ENCODE results near the gene ZNF587. TPM values are rescaled to one million over a fixed set of nuclear protein-coding genes. Genes with fewer than 3 reads are reported as not detected.
A peak's percentile ranks its signal among the peaks of the same experiment; 100 is the strongest.
"Not testable (repeated sequence)": the region's sequence is repeated elsewhere in the genome, so short reads cannot be mapped to it uniquely, and the experiment has no call there.

Gene ZNF587
- total RNA-seq, 1 donor from 2014 or later: 30.8 TPM

DNA sequence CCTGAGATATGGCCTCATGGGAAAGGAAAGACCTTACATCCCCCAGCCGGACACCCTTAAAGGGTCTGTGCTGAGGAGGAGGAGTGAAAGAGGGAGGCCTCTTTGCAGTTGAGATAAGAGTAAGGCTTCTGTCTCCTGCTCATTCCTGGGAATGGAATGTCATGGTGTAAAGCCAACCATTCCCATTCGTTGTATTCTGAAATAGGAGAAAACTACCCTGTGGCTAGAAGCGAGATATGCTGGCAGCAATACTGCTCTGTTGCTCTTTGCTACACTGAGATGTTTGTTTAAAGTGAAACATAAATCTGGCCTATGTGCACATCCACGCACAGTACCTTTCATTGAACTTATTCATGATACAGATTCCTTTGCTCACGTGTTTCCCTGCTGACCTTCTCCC lies 20.3 kb upstream of the ZNF587 start:
- Mint-ChIP-seq H3K27ac (ENCODE audit: unreplicated experiment) (peak overlapping the region; percentile 78), H3K9me3 (ENCODE audit: low read depth) (no peaks in the 10 kb centered on the region), H3K4me3 (ENCODE audit: unreplicated experiment) (peak overlapping the region; percentile 71), H3K4me1 (ENCODE audit: low read depth) (peaks cover 38% of the 10 kb centered on the region), H3K27me3 (ENCODE audit: low read depth) (no peaks in the 10 kb centered on the region), H3K36me3 (ENCODE audit: low read depth) (peaks cover 9% of the 10 kb centered on the region)
- TF ChIP-seq, protein P1, sequence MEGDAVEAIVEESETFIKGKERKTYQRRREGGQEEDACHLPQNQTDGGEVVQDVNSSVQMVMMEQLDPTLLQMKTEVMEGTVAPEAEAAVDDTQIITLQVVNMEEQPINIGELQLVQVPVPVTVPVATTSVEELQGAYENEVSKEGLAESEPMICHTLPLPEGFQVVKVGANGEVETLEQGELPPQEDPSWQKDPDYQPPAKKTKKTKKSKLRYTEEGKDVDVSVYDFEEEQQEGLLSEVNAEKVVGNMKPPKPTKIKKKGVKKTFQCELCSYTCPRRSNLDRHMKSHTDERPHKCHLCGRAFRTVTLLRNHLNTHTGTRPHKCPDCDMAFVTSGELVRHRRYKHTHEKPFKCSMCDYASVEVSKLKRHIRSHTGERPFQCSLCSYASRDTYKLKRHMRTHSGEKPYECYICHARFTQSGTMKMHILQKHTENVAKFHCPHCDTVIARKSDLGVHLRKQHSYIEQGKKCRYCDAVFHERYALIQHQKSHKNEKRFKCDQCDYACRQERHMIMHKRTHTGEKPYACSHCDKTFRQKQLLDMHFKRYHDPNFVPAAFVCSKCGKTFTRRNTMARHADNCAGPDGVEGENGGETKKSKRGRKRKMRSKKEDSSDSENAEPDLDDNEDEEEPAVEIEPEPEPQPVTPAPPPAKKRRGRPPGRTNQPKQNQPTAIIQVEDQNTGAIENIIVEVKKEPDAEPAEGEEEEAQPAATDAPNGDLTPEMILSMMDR (IDR thresholded peaks at IDR 0.05): no peak
- no peak for DNase-seq (ENCODE audit: low spot score)

DNA sequence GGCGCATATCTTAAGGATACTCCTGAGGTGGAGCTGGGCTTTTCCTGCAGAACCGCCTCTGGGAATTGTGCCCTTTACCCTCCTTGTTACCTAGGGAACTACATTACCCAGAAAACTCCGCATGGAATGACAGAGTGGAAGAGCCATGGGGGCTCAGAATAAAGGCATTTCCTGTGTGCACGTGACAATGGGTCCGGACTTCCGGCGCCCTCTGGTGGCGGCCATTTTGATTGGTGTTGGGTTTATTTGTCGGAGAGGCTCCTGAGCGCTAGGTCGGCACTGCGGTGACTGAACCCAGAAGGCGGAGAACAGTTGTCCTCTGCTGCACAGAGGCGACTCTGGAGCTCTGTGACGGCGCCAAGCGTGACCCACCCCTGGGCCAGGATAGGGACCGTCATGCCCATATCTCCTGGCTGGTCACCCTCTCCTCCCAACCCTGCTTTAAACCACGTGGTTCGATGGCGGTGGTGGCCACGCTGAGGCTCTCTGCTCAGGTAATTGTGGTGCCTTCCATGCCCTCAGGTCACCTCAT lies 19.5 kb upstream of the ZNF587 start, which contains the start of gene ZNF587B:
Gene ZNF587B (plus strand): TSS at position 229 of the 532 bp plus-strand sequence. CDS start 230 bp downstream, at position 459.
- DNase-seq (ENCODE audit: low spot score): no peak
- peak within 1 kb of the TSS; percentile 71 for H3K4me3 Mint-ChIP-seq (ENCODE audit: unreplicated experiment)
- H3K27me3 Mint-ChIP-seq (ENCODE audit: low read depth): no peaks in the 10 kb centered on the region
- TF ChIP-seq, protein P1 (IDR thresholded peaks at IDR 0.05): peak; percentile 78
- peaks cover 34% of the 10 kb centered on the region for H3K4me1 Mint-ChIP-seq (ENCODE audit: low read depth)
- peaks cover 6% of the 10 kb centered on the region for H3K36me3 Mint-ChIP-seq (ENCODE audit: low read depth)
- peak within 1 kb of the TSS; percentile 78 for H3K27ac Mint-ChIP-seq (ENCODE audit: unreplicated experiment)
- no peaks in the 10 kb centered on the region for H3K9me3 Mint-ChIP-seq (ENCODE audit: low read depth)

DNA sequence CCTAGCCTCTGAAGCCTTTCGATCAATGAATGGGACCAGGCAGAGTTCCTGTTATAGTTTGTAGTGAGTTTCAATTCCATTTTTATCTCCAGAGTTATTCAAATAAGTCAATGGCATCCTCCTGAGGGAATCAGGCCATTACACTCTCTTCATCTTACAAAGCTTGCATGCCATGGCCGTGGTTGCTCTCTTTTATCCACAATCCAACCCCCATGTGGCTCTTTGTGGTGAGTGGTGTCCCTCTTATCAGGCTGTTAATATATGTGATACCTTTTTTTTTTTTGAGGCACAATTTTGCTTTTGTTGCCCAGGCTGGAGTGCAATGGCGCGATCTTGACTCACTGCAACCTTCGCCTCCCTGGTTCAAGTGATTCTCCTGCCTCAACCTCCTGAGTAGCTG lies 12.7 kb upstream of the ZNF587 start:
- Mint-ChIP-seq H3K4me1 (ENCODE audit: low read depth) (peaks cover 15% of the 10 kb centered on the region), H3K36me3 (ENCODE audit: low read depth) (peaks cover 12% of the 10 kb centered on the region)
- not testable (repeated sequence) for H3K4me3 Mint-ChIP-seq (ENCODE audit: unreplicated experiment); H3K9me3 Mint-ChIP-seq (ENCODE audit: low read depth); H3K27me3 Mint-ChIP-seq (ENCODE audit: low read depth); DNase-seq (ENCODE audit: low spot score); H3K27ac Mint-ChIP-seq (ENCODE audit: unreplicated experiment)

DNA sequence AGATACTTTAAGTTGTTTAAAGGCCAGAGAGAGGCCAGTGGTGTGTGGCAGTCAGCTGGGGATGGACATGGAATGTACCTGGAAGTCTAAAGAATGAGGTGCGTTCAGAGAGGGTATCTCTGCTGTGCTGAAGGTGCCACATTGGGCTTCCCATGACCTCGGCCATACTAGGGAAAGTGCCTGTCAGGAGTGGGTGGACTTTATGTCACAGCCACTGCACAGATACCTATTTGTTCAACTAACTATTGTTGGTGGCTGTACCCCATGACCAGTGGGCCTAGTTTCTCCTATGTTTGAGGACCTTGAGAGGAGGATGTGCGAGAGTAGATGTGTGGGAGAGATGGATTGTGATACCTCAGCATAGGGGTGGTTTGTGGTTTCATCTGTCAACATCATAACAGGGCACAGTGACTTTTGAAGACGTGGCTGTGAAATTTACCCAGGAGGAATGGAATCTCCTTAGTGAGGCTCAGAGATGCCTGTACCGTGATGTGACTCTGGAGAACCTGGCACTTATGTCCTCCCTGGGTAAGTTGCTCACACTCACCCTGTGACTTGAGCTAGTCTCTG lies 11.0 kb upstream of the ZNF587 start:
- H3K27me3 Mint-ChIP-seq (ENCODE audit: low read depth); DNase-seq (ENCODE audit: low spot score); H3K9me3 Mint-ChIP-seq (ENCODE audit: low read depth); H3K4me3 Mint-ChIP-seq (ENCODE audit: unreplicated experiment): not testable (repeated sequence)
- peaks cover 13% of the 10 kb centered on the region for H3K4me1 Mint-ChIP-seq (ENCODE audit: low read depth)
- H3K36me3 Mint-ChIP-seq (ENCODE audit: low read depth): peaks cover 15% of the 10 kb centered on the region
- H3K27ac Mint-ChIP-seq (ENCODE audit: unreplicated experiment): peak overlapping the region; percentile 51

DNA sequence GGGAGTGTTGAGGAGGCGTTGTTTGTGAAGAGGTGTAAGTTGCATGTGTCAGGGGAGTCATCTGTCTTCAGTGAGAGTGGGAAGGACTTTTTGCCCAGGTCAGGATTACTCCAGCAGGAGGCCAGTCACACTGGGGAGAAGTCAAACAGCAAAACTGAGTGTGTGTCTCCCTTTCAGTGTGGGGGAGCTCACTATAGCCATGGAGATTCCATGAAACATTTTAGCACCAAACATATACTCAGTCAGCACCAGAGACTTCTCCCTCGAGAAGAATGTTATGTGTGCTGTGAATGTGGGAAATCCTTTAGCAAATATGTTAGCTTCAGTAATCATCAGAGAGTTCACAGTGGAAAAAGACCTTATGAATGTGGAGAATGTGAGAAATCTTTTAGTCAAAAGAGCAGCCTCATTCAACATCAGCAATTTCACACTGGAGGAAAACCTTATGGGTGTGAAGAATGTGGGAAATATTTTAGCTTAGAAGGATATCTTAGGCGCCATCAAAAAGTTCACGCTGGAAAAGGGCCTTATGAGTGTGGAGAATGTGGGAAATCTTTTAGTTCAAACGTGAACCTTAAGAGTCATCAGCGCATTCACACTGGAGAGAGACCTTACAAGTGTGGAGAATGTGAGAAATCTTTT lies 8.4 kb upstream of the ZNF587 start:
- DNase-seq (ENCODE audit: low spot score): no peak
- Mint-ChIP-seq H3K9me3 (ENCODE audit: low read depth) (no peaks in the 10 kb centered on the region), H3K27me3 (ENCODE audit: low read depth) (no peaks in the 10 kb centered on the region), H3K4me1 (ENCODE audit: low read depth) (peaks cover 13% of the 10 kb centered on the region), H3K4me3 (ENCODE audit: unreplicated experiment) (no peak overlapping the region), H3K27ac (ENCODE audit: unreplicated experiment) (peak overlapping the region; percentile 65), H3K36me3 (ENCODE audit: low read depth) (peaks cover 17% of the 10 kb centered on the region)
- TF ChIP-seq, protein P1 (IDR thresholded peaks at IDR 0.05): no peak

DNA sequence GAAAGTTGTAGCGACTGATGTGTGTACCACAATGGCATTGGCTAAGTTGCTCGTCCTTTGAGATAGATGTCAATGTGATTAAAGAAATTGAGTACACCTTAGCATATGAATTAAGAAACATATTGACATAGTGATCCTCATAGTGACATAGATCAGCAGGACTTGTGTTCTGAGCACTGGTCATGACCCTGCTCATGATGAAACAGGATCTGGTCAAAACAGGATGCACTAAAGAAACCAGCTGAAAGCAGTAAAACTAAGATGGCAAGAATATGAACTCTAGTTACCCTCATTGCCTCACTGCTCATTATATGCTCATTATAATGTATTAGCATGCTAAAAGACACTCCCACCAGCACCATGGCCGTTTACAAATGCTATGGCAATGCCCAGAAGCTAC lies 2.5 kb upstream of the ZNF587 start:
- H3K27ac Mint-ChIP-seq (ENCODE audit: unreplicated experiment); DNase-seq (ENCODE audit: low spot score); H3K4me3 Mint-ChIP-seq (ENCODE audit: unreplicated experiment); H3K36me3 Mint-ChIP-seq (ENCODE audit: low read depth); H3K9me3 Mint-ChIP-seq (ENCODE audit: low read depth); H3K27me3 Mint-ChIP-seq (ENCODE audit: low read depth): not testable (repeated sequence)
- peaks cover 18% of the 10 kb centered on the region for H3K4me1 Mint-ChIP-seq (ENCODE audit: low read depth)

DNA sequence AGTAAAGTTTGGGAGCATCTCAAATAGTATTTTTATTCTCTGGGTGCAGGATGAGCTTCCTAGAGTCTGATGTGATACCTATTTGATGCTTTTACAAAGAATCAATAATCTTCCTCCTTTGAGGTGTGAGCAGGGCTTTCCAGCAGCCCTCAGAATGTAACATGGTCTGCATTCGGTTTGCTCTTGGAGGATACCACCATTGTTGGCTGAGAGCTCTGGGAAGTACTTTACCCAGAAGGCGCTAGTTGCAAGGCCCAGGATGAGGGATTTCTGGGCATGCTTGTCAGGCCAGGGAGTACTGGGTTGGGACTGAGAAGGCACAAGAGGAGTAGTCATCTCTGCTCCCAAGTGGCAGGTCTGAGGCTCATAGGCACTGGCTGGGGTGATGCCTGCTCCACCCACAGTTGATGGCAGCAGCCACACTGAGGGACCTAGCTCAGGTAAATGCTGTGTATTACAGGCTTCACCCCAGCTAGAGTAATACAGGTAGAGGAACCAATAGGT lies 445 bp upstream of the ZNF587 start:
- not testable (repeated sequence) for H3K9me3 Mint-ChIP-seq (ENCODE audit: low read depth); DNase-seq (ENCODE audit: low spot score); H3K27me3 Mint-ChIP-seq (ENCODE audit: low read depth)
- peak overlapping the region; percentile 89 for H3K27ac Mint-ChIP-seq (ENCODE audit: unreplicated experiment)
- peaks cover 21% of the 10 kb centered on the region for H3K4me1 Mint-ChIP-seq (ENCODE audit: low read depth)
- H3K36me3 Mint-ChIP-seq (ENCODE audit: low read depth): peaks cover 15% of the 10 kb centered on the region
- H3K4me3 Mint-ChIP-seq (ENCODE audit: unreplicated experiment): peak overlapping the region; percentile 84
